ENCODE data around the gene RNF38.

- TF ChIP-seq CTCF (IDR thresholded peaks at IDR 0.05) (no peak), POLR2A (IDR thresholded peaks at IDR 0.05) (no peak)
These were observed 38.6 kb upstream of the RNF38 start for GRCh38 chr9:36438536-36439236.

Data from prostate gland (tissue), 2 donors.